GM19328 (cell line): ENCODE measurements around the gene DNAJC1.

ENCODE experiments used
- ATAC-seq: cut with Tn5 transposase; IDR thresholded peaks from one replicate; pipeline ENCODE4 v1.9.1; 2021; ENCODE audit warnings: mild to moderate bottlenecking, moderate library complexity; ENCODE audit not compliant: unreplicated experiment

DNAJC1 gene

GRCh38 chr10:21771219-21771618 is 232.3 kb downstream of the DNAJC1 start:
- ATAC-seq, result no peak

GRCh38 chr10:21769041-21769440 is 234.5 kb downstream of the DNAJC1 start:
- no peak for ATAC-seq

- ATAC-seq, result no peak
Measured at GRCh38 chr10:21764466-21765189, 238.9 kb downstream of the DNAJC1 start.

GRCh38 chr10:21760332-21760731 is 243.2 kb downstream of the DNAJC1 start:
- ATAC-seq, result no peak

- no peak for ATAC-seq
Measured at GRCh38 chr10:21759232-21759631, 244.3 kb downstream of the DNAJC1 start.

- ATAC-seq, result no peak
Measured at GRCh38 chr10:21758696-21759095, 244.8 kb downstream of the DNAJC1 start.

GRCh38 chr10:21758239-21758638 is 245.3 kb downstream of the DNAJC1 start:
- no peak for ATAC-seq

GRCh38 chr10:21757185-21757901 is 246.2 kb downstream of the DNAJC1 start:
- no peak for ATAC-seq

- ATAC-seq, result no peak
Measured at GRCh38 chr10:21756707-21757106, 246.8 kb downstream of the DNAJC1 start.

GRCh38 chr10:21754410-21755011 is 249.0 kb downstream of the DNAJC1 start:
- no peak for ATAC-seq

- ATAC-seq, result no peak
Measured at GRCh38 chr10:21753497-21754270, 249.8 kb downstream of the DNAJC1 start.

- ATAC-seq, result no peak
Measured at GRCh38 chr10:21751341-21752310, 251.9 kb downstream of the DNAJC1 start.

- ATAC-seq, result no peak
Measured at GRCh38 chr10:21750424-21750823, 253.1 kb downstream of the DNAJC1 start.

GRCh38 chr10:21749788-21750187 is 253.7 kb downstream of the DNAJC1 start:
- no peak for ATAC-seq

- ATAC-seq, result no peak
Measured at GRCh38 chr10:21747809-21748208, 255.7 kb downstream of the DNAJC1 start.

- ATAC-seq, result no peak
Measured at GRCh38 chr10:21746118-21746517, 257.4 kb downstream of the DNAJC1 start.

GRCh38 chr10:21744223-21744622 is 259.3 kb downstream of the DNAJC1 start:
- no peak for ATAC-seq

GRCh38 chr10:21742740-21743412 is 260.7 kb downstream of the DNAJC1 start:
- no peak for ATAC-seq

- no peak for ATAC-seq
Measured at GRCh38 chr10:21740989-21741388, 262.5 kb downstream of the DNAJC1 start.

GRCh38 chr10:21737106-21737505 is 266.4 kb downstream of the DNAJC1 start:
- no peak for ATAC-seq
